CD4-positive, alpha-beta T cell treated with Interleukin-6 at 100 ng/mL for 8 hours (primary cell): ENCODE results near the gene TAP2.

Experiments used
- DNase-seq: peaks from one replicate; pipeline ENCODE4 v3.0.0-alpha.2; 2020; ENCODE audit warnings: mixed read lengths, low spot score

TAP2 gene

GRCh38 chr6:32792901-32793435 lies 45.6 kb downstream of the TAP2 start:
- no peak for DNase-seq

- no peak for DNase-seq
Observed at GRCh38 chr6:32790306-32790705, 48.2 kb downstream of the TAP2 start.
